Skeletal muscle cell (primary cell): ENCODE measurements around the gene OR10H3.
"Not testable (repeated sequence)": the region's sequence is repeated elsewhere in the genome, so short reads cannot be mapped to it uniquely, and the experiment has no call there.

Experiments used
- DNase-seq: peaks from one replicate; pipeline ENCODE4 v3.0.0-alpha.2; 2010; ENCODE audit warnings: low read depth
- H3K4me3 ChIP-seq: 2 replicates; pipeline ENCODE4 v1.5.1; 2011; ENCODE audit warnings: low read depth, mild to moderate bottlenecking, control low read depth, low read length, moderate library complexity

Gene OR10H3

GRCh38 chr19:15776991-15777970, 39.5 kb downstream of the OR10H3 start:
- no peak for DNase-seq
- no peak overlapping the region for H3K4me3 ChIP-seq

DNA sequence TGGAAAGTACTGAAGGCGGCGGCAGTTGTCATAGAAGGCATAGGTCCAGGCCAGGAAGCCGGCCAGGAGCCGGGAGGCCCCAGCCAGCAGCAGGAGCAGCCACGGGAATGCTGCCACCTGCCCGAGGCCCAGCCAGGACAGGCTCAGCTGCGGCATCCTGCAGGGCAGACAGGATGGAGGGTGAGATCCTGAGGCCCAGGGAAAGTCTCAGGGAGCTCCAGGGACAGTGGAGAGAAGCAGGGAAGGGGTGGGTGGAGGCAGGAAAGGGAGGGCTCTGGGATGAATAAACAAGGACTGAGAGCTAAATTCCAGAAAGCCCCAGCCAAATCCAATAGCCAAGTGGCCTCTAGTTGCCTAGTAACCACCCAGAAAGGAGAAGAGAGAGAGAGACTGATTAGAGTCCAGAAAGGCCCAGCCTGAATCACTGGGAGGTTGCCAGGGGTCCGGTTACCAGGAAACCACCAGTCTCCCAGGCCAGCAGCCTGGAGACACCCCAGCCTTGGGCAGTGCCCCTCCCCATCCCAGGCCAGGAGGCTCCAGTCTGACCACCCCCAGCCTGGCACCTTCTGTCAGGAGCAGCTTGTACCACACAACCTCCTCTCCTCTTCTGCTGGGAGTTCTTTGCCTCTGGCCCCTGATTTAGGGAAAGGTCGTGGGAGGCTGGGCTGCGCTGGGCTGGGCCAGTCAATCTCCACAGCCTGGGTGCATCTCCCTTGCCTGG, 42.1 kb downstream of the OR10H3 start:
- no peak for DNase-seq
- no peak overlapping the region for H3K4me3 ChIP-seq

GRCh38 chr19:15780610-15781418, 43.0 kb downstream of the OR10H3 start:
- no peak overlapping the region for H3K4me3 ChIP-seq

DNA sequence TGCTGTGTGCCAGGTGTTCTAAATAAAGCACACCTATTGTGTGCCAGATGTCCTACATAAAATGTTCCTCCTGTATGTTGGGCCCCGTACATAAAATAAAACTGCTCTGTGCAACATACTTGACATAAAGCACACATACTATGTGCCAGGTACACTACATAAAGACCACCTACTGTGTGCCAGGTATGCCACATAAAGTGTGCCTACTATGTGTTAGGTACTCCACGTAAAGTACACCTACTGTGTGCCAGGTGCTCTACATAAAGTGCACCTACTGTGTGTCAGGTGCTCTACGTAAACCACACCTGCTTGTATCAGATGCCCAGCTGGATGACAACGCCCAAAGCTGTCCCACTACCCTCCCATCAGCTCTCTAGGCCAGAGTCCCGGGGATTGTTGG, 43.9 kb downstream of the OR10H3 start:
- DNase-seq = no peak
- H3K4me3 ChIP-seq = no peak overlapping the region

More at GRCh38 chr19:15780610-15781418, 43.0 kb downstream of the OR10H3 start:
- DNase-seq = no peak

- H3K4me3 ChIP-seq = no peak overlapping the region
- DNase-seq = no peak
Observed at GRCh38 chr19:15782211-15782610, 44.4 kb downstream of the OR10H3 start.

DNA sequence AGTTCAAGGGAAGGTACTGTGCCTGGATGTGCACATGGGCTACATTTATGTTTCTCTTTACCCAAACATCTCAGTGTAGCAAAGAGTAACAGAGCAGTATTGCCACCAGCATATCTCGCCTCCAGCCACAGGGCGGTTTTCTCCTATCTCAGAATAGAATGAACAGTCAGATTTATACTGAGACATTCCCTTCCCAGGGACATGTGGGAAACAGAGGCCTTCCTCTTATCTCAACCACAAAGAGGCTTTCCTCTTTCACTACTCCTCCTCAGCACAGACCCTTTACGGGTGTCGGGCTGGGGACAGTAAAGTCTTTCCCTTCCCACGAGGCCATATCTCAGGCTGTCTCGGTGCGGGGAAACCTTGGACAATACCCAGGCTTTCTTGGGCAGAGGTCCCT, 45.1 kb downstream of the OR10H3 start:
- DNase-seq, H3K4me3 ChIP-seq: not testable (repeated sequence)

- DNase-seq = no peak
- H3K4me3 ChIP-seq = no peak within 1 kb of the TSS
Observed at GRCh38 chr19:15787611-15788155, 49.9 kb downstream of the OR10H3 start, which contains the start of gene OR10H5. OR10H5 (plus strand) TSS chr19:15787661; CDS start chr19:15794049, 6,388 bp downstream.

- DNase-seq = no peak
- no peak overlapping the region for H3K4me3 ChIP-seq
Observed at GRCh38 chr19:15788594-15789270, 50.9 kb downstream of the OR10H3 start.

DNA sequence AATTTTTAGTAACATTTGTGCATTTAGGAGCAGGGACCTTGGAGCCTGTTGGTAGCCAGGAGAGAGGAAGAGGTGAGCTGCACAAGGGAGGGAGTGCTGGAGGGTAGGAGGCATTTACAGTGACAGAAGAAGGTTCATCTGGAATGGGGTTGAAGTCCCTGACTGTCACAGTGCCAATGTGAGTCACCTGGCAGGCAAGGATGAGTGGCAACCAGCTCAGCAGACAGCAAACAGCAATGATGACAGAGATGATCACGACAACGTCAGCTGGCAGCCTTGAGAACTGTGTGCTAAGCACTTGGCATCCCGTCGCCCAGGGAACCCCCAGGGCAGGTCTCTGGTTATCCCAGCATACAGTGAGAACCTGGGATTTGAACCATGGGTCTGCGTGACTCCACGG, 52.3 kb downstream of the OR10H3 start:
- H3K4me3 ChIP-seq = no peak overlapping the region
- DNase-seq = no peak
